ENCODE results near the gene ZNF100.

DNA sequence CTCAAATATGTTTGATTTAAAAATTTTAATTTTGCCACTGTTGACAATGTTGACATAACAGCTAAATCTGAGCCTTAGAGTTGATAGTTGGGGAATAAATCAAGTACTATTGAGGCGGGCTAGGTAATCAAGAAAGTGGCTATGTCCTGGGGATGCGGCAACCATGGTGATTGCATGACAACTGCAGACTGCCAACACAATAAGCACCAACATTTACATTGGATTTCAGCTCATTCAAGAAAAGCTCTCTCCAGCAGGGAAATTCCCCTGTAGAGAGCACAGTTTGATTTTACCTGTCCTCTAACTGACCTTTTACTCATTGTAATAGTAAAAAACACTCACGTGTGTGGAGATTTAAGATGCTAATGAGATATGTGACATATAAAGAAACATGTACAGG is 63.1 kb downstream of the ZNF100 start:
- TF ChIP-seq, protein P1, sequence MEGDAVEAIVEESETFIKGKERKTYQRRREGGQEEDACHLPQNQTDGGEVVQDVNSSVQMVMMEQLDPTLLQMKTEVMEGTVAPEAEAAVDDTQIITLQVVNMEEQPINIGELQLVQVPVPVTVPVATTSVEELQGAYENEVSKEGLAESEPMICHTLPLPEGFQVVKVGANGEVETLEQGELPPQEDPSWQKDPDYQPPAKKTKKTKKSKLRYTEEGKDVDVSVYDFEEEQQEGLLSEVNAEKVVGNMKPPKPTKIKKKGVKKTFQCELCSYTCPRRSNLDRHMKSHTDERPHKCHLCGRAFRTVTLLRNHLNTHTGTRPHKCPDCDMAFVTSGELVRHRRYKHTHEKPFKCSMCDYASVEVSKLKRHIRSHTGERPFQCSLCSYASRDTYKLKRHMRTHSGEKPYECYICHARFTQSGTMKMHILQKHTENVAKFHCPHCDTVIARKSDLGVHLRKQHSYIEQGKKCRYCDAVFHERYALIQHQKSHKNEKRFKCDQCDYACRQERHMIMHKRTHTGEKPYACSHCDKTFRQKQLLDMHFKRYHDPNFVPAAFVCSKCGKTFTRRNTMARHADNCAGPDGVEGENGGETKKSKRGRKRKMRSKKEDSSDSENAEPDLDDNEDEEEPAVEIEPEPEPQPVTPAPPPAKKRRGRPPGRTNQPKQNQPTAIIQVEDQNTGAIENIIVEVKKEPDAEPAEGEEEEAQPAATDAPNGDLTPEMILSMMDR (IDR thresholded peaks at IDR 0.05; ENCODE audit: poor library complexity) = no peak
- TF ChIP-seq EZH2 (IDR thresholded peaks at IDR 0.05; ENCODE audit: borderline replicate concordance) = no peak
- TF ChIP-seq EZH2phosphoT487 (IDR thresholded peaks at IDR 0.05; ENCODE audit: low read depth, severe bottlenecking, unreplicated experiment) = no peak
